ENCODE results near the gene GALNT18.

Gene GALNT18

GRCh38 chr11:11491589-11491988, 130.2 kb downstream of the GALNT18 start:
- no peaks in the 10 kb centered on the region for H3K36me3 ChIP-seq (ENCODE audit: low read length)
- H4K20me1 ChIP-seq (ENCODE audit: low read depth, low read length), result no peaks in the 10 kb centered on the region

GRCh38 chr11:11491014-11491413, 130.8 kb downstream of the GALNT18 start:
- Histone ChIP-seq H4K20me1 (ENCODE audit: low read depth, low read length) (no peaks in the 10 kb centered on the region), H3K4me3 (ENCODE audit: insufficient read depth, low read length, poor library complexity, severe bottlenecking) (no peak overlapping the region), H3K9me2 (replicated peaks; ENCODE audit: insufficient read depth, low read length) (no peaks in the 10 kb centered on the region), H2AFZ (ENCODE audit: low read depth, low read length, severe bottlenecking) (no peak overlapping the region), H3K4me2 (ENCODE audit: low read depth, low read length, poor library complexity, severe bottlenecking) (no peak overlapping the region), H3K27ac (ENCODE audit: low read depth, low read length) (no peak overlapping the region), H3F3A (ENCODE audit: insufficient read depth) (no peaks in the 10 kb centered on the region), H3K27me3 (ENCODE audit: low read length) (no peaks in the 10 kb centered on the region), H3K9ac (ENCODE audit: low read length) (no peak overlapping the region), H3K36me3 (ENCODE audit: low read length) (no peaks in the 10 kb centered on the region), H3K79me2 (ENCODE audit: insufficient read depth, low read length) (no peaks in the 10 kb centered on the region), H3K9me3 (ENCODE audit: insufficient read depth, low read length) (no peaks in the 10 kb centered on the region)
- no peak for TF ChIP-seq CTCF (IDR thresholded peaks at IDR 0.05; ENCODE audit: insufficient read depth, low read length, poor library complexity, severe bottlenecking)
- no peak for TF ChIP-seq EZH2phosphoT487 (conservative IDR thresholded peaks at IDR 0.05; ENCODE audit: low read length)

More at GRCh38 chr11:11491589-11491988, 130.2 kb downstream of the GALNT18 start:
- Histone ChIP-seq H3K4me2 (ENCODE audit: low read depth, low read length, poor library complexity, severe bottlenecking) (no peak overlapping the region), H3K27ac (ENCODE audit: low read depth, low read length) (no peak overlapping the region), H2AFZ (ENCODE audit: low read depth, low read length, severe bottlenecking) (no peak overlapping the region), H3K4me3 (ENCODE audit: insufficient read depth, low read length, poor library complexity, severe bottlenecking) (no peak overlapping the region), H3K9me2 (replicated peaks; ENCODE audit: insufficient read depth, low read length) (no peaks in the 10 kb centered on the region), H3F3A (ENCODE audit: insufficient read depth) (no peaks in the 10 kb centered on the region), H3K9me3 (ENCODE audit: insufficient read depth, low read length) (no peaks in the 10 kb centered on the region), H3K79me2 (ENCODE audit: insufficient read depth, low read length) (no peaks in the 10 kb centered on the region), H3K27me3 (ENCODE audit: low read length) (no peaks in the 10 kb centered on the region), H3K9ac (ENCODE audit: low read length) (no peak overlapping the region)
- TF ChIP-seq EZH2phosphoT487 (conservative IDR thresholded peaks at IDR 0.05; ENCODE audit: low read length) (no peak), CTCF (IDR thresholded peaks at IDR 0.05; ENCODE audit: insufficient read depth, low read length, poor library complexity, severe bottlenecking) (no peak)

- H3K4me3 ChIP-seq (ENCODE audit: insufficient read depth, low read length, poor library complexity, severe bottlenecking), result no peak overlapping the region
- no peaks in the 10 kb centered on the region for H3K9me3 ChIP-seq (ENCODE audit: insufficient read depth, low read length)
- H3K9me2 ChIP-seq (replicated peaks; ENCODE audit: insufficient read depth, low read length), result no peaks in the 10 kb centered on the region
- no peaks in the 10 kb centered on the region for H3K27me3 ChIP-seq (ENCODE audit: low read length)
- no peaks in the 10 kb centered on the region for H3K79me2 ChIP-seq (ENCODE audit: insufficient read depth, low read length)
- no peak for TF ChIP-seq CTCF (IDR thresholded peaks at IDR 0.05; ENCODE audit: insufficient read depth, low read length, poor library complexity, severe bottlenecking)
- no peak for TF ChIP-seq EZH2phosphoT487 (conservative IDR thresholded peaks at IDR 0.05; ENCODE audit: low read length)
- no peak overlapping the region for H3K27ac ChIP-seq (ENCODE audit: low read depth, low read length)
- H3K9ac ChIP-seq (ENCODE audit: low read length), result no peak overlapping the region
- H2AFZ ChIP-seq (ENCODE audit: low read depth, low read length, severe bottlenecking), result no peak overlapping the region
- H4K20me1 ChIP-seq (ENCODE audit: low read depth, low read length), result no peaks in the 10 kb centered on the region
- no peak overlapping the region for H3K4me2 ChIP-seq (ENCODE audit: low read depth, low read length, poor library complexity, severe bottlenecking)
- no peaks in the 10 kb centered on the region for H3K36me3 ChIP-seq (ENCODE audit: low read length)
- no peaks in the 10 kb centered on the region for H3F3A ChIP-seq (ENCODE audit: insufficient read depth)
Observed at GRCh38 chr11:11486423-11486822, 135.4 kb downstream of the GALNT18 start.

Measured in SU-DHL-6 (cell line).